AG09309 (cell line): Measurements from ENCODE around the gene TPRX1.
"Not testable (repeated sequence)": the region's sequence is repeated elsewhere in the genome, so short reads cannot be mapped to it uniquely, and the experiment has no call there.

Source experiments
- DNase-seq: peaks from one replicate; pipeline ENCODE4 v3.0.0-alpha.2; 2010; ENCODE audit warnings: low read depth
- H3K4me3 ChIP-seq: 2 replicates; pipeline ENCODE4 v1.5.1; 2011; ENCODE audit warnings: mild to moderate bottlenecking, low read depth, low read length, moderate library complexity; ENCODE audit not compliant: control insufficient read depth
- TF ChIP-seq, protein P1 (sequence below): IDR thresholded peaks from 2 replicates; pipeline ENCODE4 v1.5.1; 2011; ENCODE audit warnings: mild to moderate bottlenecking, low read depth, low read length, inconsistent platforms; ENCODE audit not compliant: insufficient read depth, control insufficient read depth; ENCODE audit errors: missing control alignments

Gene TPRX1

DNA sequence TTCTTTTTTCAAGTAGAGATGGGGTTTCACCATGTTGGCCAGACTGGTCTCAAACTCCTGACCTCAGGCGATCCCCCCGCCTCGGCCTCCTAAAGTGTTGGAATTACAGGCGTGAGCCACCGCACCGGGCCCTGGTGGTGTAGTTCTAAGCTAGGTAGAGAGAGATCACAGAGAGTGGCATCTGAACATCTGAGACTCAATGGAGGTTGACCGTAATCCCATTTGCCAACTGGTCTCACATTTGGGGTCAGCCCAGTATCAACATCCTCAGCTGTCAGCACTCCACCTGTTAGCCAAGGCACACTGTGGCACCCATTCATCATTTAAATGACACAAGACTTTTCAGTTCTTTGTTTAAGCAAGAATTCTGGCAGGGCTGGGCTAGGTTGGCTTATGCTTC, 17.8 kb downstream of the TPRX1 start:
- TF ChIP-seq, protein P1, sequence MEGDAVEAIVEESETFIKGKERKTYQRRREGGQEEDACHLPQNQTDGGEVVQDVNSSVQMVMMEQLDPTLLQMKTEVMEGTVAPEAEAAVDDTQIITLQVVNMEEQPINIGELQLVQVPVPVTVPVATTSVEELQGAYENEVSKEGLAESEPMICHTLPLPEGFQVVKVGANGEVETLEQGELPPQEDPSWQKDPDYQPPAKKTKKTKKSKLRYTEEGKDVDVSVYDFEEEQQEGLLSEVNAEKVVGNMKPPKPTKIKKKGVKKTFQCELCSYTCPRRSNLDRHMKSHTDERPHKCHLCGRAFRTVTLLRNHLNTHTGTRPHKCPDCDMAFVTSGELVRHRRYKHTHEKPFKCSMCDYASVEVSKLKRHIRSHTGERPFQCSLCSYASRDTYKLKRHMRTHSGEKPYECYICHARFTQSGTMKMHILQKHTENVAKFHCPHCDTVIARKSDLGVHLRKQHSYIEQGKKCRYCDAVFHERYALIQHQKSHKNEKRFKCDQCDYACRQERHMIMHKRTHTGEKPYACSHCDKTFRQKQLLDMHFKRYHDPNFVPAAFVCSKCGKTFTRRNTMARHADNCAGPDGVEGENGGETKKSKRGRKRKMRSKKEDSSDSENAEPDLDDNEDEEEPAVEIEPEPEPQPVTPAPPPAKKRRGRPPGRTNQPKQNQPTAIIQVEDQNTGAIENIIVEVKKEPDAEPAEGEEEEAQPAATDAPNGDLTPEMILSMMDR, result no peak
- H3K4me3 ChIP-seq, result no peak overlapping the region
- no peak for DNase-seq

DNA sequence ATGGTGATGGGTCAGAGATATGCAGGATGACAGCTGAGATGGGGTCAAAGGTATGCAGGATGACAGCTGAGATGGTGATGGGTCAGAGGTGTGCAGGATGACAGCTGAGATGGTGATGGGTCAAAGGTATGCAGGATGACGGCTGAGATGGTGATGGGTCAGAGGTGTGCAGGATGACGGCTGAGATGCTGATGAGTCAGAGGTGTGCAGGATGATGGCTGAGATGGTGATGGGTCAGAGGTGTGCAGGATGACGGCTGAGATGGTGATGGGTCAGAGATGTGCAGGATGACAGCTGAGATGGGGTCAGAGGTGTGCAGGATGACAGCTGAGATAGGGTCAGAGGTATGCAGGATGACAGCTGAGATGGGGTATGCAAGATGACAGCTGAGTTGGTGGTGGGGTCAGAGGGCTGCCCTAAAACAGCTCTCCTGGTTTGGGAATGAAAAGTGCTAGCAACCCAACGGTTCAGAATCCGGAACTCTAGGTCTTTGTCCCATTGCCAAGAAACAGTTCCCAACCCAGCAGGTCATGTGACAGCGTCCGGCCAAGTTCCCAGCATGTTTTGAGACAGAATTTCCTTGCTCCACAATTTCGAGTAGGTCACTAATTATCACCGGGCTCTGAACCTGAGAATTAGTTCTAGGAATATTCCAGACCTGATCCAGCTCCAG, 22.6 kb downstream of the TPRX1 start:
- no peak for DNase-seq
- no peak overlapping the region for H3K4me3 ChIP-seq
- TF ChIP-seq, protein P1, result no peak

DNA sequence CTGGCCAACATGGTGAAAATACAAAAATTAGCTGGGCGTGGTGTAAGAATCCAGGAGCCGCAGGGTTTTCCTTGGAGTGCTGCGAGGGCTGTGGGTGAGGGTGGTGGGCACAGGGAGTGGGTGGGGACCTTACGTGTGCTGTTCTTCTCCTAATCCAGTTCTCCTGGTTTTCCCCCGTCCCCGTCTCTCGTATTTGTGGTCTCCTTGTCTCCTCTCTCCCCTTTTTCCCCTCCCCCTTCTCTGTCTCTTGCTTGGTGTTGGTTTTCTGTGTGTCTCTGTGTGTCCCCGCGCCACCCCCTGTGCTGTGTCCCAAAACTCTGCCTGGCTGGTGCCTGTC, 24.2 kb downstream of the TPRX1 start:
- H3K4me3 ChIP-seq, result peak overlapping the region; percentile 86
- TF ChIP-seq, protein P1, result no peak
- no peak for DNase-seq

DNA sequence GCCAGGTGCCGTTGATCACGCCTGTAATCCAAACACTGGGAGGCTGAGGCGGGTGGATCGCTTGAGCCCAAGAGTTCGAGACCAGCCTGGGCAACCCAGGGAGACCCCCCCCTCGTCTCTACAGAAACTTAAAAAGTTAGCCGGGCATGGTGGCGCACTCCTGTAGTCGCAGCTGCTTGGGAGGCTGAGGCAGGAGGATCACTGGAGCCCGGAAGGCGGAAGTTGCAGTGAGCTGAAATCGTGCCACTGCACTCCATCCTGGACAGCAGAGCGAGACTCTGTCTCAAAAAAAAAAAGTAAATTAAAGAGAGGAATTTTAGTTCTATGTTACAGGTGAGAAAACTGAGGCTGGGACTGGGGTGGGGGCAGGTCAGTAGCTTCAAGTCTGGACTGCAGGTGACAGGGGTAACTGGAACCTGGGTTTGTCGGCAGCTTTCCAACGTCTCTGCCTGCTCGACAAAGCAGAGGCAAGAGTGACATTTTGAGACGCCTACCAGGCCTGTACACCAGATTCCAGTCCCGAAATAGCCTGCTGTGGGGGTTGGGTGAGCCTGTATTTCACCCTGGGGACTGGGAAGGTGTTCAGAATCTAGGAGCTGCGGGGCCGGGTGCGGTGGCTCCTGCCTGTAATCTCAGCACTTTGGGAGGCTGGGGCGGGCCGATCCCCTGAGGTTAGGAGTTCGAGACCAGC, 24.7 kb downstream of the TPRX1 start:
- H3K4me3 ChIP-seq, result peak overlapping the region; percentile 86
- DNase-seq, result no peak
- TF ChIP-seq, protein P1, result no peak

DNA sequence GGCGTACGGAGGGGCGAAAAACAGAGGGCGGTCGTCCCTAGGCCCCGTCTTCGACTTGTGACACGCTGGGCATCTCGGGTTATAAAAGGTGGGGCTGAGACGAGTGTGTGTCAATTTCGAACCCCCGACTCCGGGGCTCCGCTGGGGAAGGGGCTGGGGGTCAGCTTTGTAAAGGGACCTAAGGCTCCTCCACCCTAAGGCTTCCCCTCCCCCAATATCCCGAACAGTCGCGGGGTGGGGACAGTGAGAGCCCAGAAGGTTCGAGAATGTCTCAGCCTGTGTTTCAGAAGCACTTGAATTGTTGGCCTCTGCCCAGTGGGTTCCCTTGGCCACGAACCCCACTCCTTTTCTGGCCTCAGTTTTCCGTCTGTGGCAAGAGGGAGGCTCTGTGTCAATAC, 25.4 kb downstream of the TPRX1 start:
- DNase-seq, result no peak

DNA sequence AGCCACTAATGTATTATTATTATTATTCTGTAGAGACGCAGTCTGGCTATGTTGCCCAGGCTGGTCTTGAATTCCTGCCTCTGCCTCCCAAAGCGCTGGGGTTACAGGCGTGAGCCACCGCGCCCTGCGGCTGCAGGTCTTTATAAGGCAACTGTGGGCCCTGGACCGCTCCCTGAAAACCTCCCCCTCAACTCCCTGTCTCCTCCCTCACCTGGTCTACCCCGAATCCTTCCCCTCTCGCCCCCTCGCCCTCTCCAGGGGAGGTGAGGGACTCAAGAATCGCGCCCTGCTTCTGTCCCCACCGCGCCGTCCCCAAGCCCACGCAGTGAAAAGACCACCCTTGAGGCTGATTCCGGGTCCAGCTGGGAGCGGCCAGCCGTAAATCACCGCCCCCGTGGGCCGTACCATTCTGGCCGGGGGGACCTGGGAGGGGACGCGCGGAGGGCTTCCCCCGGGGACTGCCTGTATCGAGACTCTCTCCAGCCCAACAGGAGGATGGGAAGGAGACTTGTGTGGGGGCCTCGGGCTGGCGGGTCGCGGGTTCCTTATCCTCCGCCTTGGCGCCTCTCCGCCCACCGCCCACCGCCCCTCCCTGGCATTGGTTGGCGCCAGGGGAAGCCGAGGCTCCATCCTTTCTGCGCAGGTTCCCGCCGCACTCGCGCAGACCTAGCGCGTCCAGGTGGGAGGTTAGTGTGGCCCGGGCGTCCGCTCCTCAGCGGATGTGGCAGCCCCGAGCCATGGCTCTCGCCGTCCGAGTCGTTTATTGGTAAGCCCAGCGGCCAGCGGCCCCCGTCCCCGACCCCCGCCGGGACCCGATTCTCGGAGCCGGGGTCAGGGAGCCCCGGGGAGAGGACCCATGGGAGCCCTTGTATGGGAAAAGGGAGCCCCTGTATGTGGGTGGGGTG, 26.1 kb downstream of the TPRX1 start, which contains the start of gene SELENOW:
Gene SELENOW, plus strand, starts transcription at position 655 of the 905 bp plus-strand sequence. Its CDS starts 83 bp downstream, at position 738.
- no peak for DNase-seq
- H3K4me3 ChIP-seq, result peak within 1 kb of the TSS; percentile 86
- TF ChIP-seq, protein P1, result no peak

More for the DNA sequence above, 25.4 kb downstream of the TPRX1 start:
- peak overlapping the region; percentile 86 for H3K4me3 ChIP-seq
- TF ChIP-seq, protein P1, result no peak

DNA sequence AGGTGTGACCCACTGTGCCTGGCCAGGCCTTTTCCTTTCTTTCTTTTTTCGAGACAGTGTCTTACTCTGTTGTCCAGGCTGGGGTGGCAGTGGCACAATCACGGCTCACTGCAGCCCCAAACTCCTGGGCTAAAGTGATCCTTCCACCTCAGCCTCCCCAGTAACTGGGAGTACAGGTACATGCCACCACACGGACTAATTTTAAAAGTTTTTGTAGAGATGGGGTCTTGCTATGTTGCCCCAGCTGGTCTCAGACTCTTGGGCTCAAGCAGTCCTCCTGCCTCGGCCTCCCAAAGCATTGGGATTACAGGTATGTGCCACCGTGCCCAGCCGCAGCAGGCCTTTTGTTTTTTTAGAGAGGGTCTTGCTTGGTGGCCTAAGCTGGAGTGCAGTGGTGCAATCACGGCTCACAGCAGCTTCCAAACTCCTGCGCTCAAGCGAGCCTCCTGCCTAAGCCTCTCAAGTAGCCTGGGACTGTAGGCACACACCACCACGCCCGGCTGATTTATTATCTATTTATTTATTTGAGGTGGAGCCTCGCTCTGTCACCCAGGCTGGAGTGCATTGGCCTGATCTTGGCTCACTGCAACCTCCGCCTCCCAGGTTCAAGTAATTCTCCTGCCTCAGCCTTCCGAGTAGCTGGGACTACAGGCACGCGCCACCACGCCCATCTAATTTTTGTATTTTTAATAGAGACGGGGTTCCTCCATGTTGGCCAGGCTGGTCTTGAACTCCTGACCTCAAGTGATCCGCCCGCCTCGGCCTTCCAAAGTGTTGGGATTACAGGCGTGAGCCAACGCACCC, 26.9 kb downstream of the TPRX1 start:
- H3K4me3 ChIP-seq, result peak overlapping the region; percentile 86

More for the DNA sequence above, 26.9 kb downstream of the TPRX1 start:
- DNase-seq, result not testable (repeated sequence)
